ENCODE data around the gene KRT15. TPM values are rescaled to one million over a fixed set of nuclear protein-coding genes. Genes with fewer than 3 reads are reported as not detected.

The KRT15 gene
- total RNA-seq, 1 experiment from 2014 or later = 0.55 TPM

GRCh38 chr17:41483531-41483930 lies 35.2 kb downstream of the KRT15 start:
- no peak for ATAC-seq
- CTCF ChIA-PET = interaction anchor here (1.1 to 10.9 kb wide), 2 partner anchors 65 to 179 kb away, joined by 3 to 160 read pairs; no protein-coding TSS in a partner anchor
- H3K27ac Mint-ChIP-seq = no peak overlapping the region
- H3K4me1 Mint-ChIP-seq = no peaks in the 10 kb centered on the region
- no peak for TF ChIP-seq ELF4 (CRISPR knock-in tag; IDR thresholded peaks at IDR 0.05; ENCODE audit: low read depth)
- no peak for TF ChIP-seq E2F4 (CRISPR knock-in tag; IDR thresholded peaks at IDR 0.05; ENCODE audit: borderline replicate concordance, low read depth)
- TF ChIP-seq FOXK1 (CRISPR knock-in tag; IDR thresholded peaks at IDR 0.05) = no peak
- TF ChIP-seq HMGXB4 (CRISPR knock-in tag; IDR thresholded peaks at IDR 0.05) = no peak
- TF ChIP-seq JUN (CRISPR knock-in tag; IDR thresholded peaks at IDR 0.05) = no peak
- TF ChIP-seq TEAD4 (CRISPR knock-in tag; IDR thresholded peaks at IDR 0.05) = no peak
- TF ChIP-seq ZNF263 (CRISPR knock-in tag; IDR thresholded peaks at IDR 0.05; ENCODE audit: low read depth) = no peak
- TF ChIP-seq FOXP4 (CRISPR knock-in tag; IDR thresholded peaks at IDR 0.05) = no peak
- no peak for TF ChIP-seq CTCF (IDR thresholded peaks at IDR 0.05)
- no peak for TF ChIP-seq JAZF1 (CRISPR knock-in tag; IDR thresholded peaks at IDR 0.05)
- no peak for TF ChIP-seq ZNF423 (CRISPR knock-in tag; IDR thresholded peaks at IDR 0.05)
- TF ChIP-seq ZNF138 (CRISPR knock-in tag; conservative IDR thresholded peaks at IDR 0.05) = no peak
- TF ChIP-seq TP53 (CRISPR knock-in tag; IDR thresholded peaks at IDR 0.05) = no peak
- TF ChIP-seq ZNF232 (CRISPR knock-in tag; IDR thresholded peaks at IDR 0.05) = no peak
- TF ChIP-seq RELA (CRISPR knock-in tag; IDR thresholded peaks at IDR 0.05; ENCODE audit: borderline replicate concordance) = no peak
- no peak for TF ChIP-seq CREB1 (CRISPR knock-in tag; IDR thresholded peaks at IDR 0.05)
- POLR2A ChIA-PET = no interaction called here
- H3K4me3 Mint-ChIP-seq = no peak overlapping the region
- H3K27me3 Mint-ChIP-seq (ENCODE audit: low read depth) = peaks cover 17% of the 10 kb centered on the region
- H3K36me3 Mint-ChIP-seq = no peaks in the 10 kb centered on the region
- no peak for DNase-seq (ENCODE audit: low spot score)
- no peaks in the 10 kb centered on the region for H3K9me3 Mint-ChIP-seq

GRCh38 chr17:41481036-41481435 lies 37.7 kb downstream of the KRT15 start, which contains the start of gene KRT35:
Gene KRT35, minus strand, starts transcription at chr17:41481151. Its CDS starts 54 bp downstream, at chr17:41481097.
- no peak within 1 kb of the TSS for H3K4me3 Mint-ChIP-seq
- CTCF ChIA-PET = no interaction called here
- POLR2A ChIA-PET = no interaction called here
- ATAC-seq (no peak), DNase-seq (ENCODE audit: low spot score) (no peak)
- no peak within 1 kb of the TSS for H3K27ac Mint-ChIP-seq
- H3K27me3 Mint-ChIP-seq (ENCODE audit: low read depth) = peaks cover 8% of the 10 kb centered on the region
- H3K9me3 Mint-ChIP-seq = no peaks in the 10 kb centered on the region
- no peaks in the 10 kb centered on the region for H3K36me3 Mint-ChIP-seq
- no peaks in the 10 kb centered on the region for H3K4me1 Mint-ChIP-seq
- no peak for TF ChIP-seq IRF2 (CRISPR knock-in tag; IDR thresholded peaks at IDR 0.05; ENCODE audit: borderline replicate concordance, low read depth)
- no peak for TF ChIP-seq ATF2 (CRISPR knock-in tag; IDR thresholded peaks at IDR 0.05; ENCODE audit: borderline replicate concordance, low read depth)
- no peak for TF ChIP-seq ZBTB43 (CRISPR knock-in tag; IDR thresholded peaks at IDR 0.05)
- no peak for TF ChIP-seq CREB1 (CRISPR knock-in tag; IDR thresholded peaks at IDR 0.05)
- no peak for TF ChIP-seq ZSCAN18 (CRISPR knock-in tag; IDR thresholded peaks at IDR 0.05)
- no peak for TF ChIP-seq EMX1 (CRISPR knock-in tag; IDR thresholded peaks at IDR 0.05)
- no peak for TF ChIP-seq MYBL2 (CRISPR knock-in tag; IDR thresholded peaks at IDR 0.05)
- TF ChIP-seq SP1 (CRISPR knock-in tag; conservative IDR thresholded peaks at IDR 0.05) = no peak
- TF ChIP-seq GRHL2 (CRISPR knock-in tag; IDR thresholded peaks at IDR 0.05; ENCODE audit: insufficient replicate concordance, severe bottlenecking) = no peak

All from WTC11 (cell line).